HUES6 (cell line): ENCODE measurements around the gene HSPA8.
"Not testable (repeated sequence)": the region's sequence is repeated elsewhere in the genome, so short reads cannot be mapped to it uniquely, and the experiment has no call there.

Experiments
- H3K27ac ChIP-seq: 2 replicates; pipeline ENCODE4 v1.7.0; 2013; ENCODE audit warnings: low read depth, mild to moderate bottlenecking, low read length, inconsistent platforms
- H3K27me3 ChIP-seq: 2 replicates; pipeline ENCODE4 v1.6.1; 2013; ENCODE audit warnings: low read length; ENCODE audit not compliant: control insufficient read depth, insufficient read depth
- H3K36me3 ChIP-seq: 2 replicates; pipeline ENCODE4 v1.6.1; 2013; ENCODE audit warnings: low read length; ENCODE audit not compliant: control insufficient read depth, insufficient read depth
- H3K4me1 ChIP-seq: 2 replicates; pipeline ENCODE4 v1.6.1; 2013; ENCODE audit warnings: low read length; ENCODE audit not compliant: control insufficient read depth, insufficient read depth
- H3K4me3 ChIP-seq: 2 replicates; pipeline ENCODE4 v1.5.1; 2013; ENCODE audit warnings: low read depth, low read length
- H3K9ac ChIP-seq: one replicate; pipeline ENCODE4 v1.6.1; 2013; ENCODE audit warnings: mild to moderate bottlenecking, low read length
- H3K9me3 ChIP-seq: 2 replicates; pipeline ENCODE4 v1.6.1; 2013; ENCODE audit warnings: low read depth, low read length; ENCODE audit not compliant: control insufficient read depth, insufficient read depth

HSPA8 gene

GRCh38 chr11:123069908-123070821 lies 8.2 kb upstream of the HSPA8 start:
- Histone ChIP-seq H3K9ac (no peak overlapping the region), H3K4me3 (no peak overlapping the region), H3K36me3 (peaks cover 10% of the 10 kb centered on the region), H3K27ac (no peak overlapping the region), H3K27me3 (no peaks in the 10 kb centered on the region), H3K4me1 (peaks cover 27% of the 10 kb centered on the region), H3K9me3 (no peaks in the 10 kb centered on the region)

- Histone ChIP-seq H3K9me3 (no peaks in the 10 kb centered on the region), H3K9ac (no peak overlapping the region), H3K27ac (no peak overlapping the region), H3K27me3 (no peaks in the 10 kb centered on the region), H3K4me1 (peaks cover 24% of the 10 kb centered on the region), H3K4me3 (no peak overlapping the region), H3K36me3 (peaks cover 13% of the 10 kb centered on the region)
These were observed 3.7 kb upstream of the HSPA8 start for GRCh38 chr11:123065621-123066020.

GRCh38 chr11:123063826-123064657 lies 2.1 kb upstream of the HSPA8 start:
- Histone ChIP-seq H3K9ac (peak overlapping the region; percentile 100), H3K27ac (peak overlapping the region; percentile 100), H3K27me3 (no peaks in the 10 kb centered on the region), H3K4me1 (peaks cover 18% of the 10 kb centered on the region), H3K4me3 (peak overlapping the region; percentile 97), H3K36me3 (peaks cover 28% of the 10 kb centered on the region), H3K9me3 (no peaks in the 10 kb centered on the region)

- H3K27me3 ChIP-seq, result no peaks in the 10 kb centered on the region
- peak overlapping the region; percentile 100 for H3K27ac ChIP-seq
- peak overlapping the region; percentile 100 for H3K9ac ChIP-seq
- H3K9me3 ChIP-seq, result no peaks in the 10 kb centered on the region
- peaks cover 37% of the 10 kb centered on the region for H3K36me3 ChIP-seq
- H3K4me3 ChIP-seq, result peak overlapping the region; percentile 97
- H3K4me1 ChIP-seq, result peaks cover 18% of the 10 kb centered on the region
These were observed 1.2 kb upstream of the HSPA8 start for GRCh38 chr11:123062892-123063825.

GRCh38 chr11:123062158-123062891 lies 389 bp upstream of the HSPA8 start:
- no peaks in the 10 kb centered on the region for H3K27me3 ChIP-seq
- H3K4me1 ChIP-seq, result peaks cover 18% of the 10 kb centered on the region
- peaks cover 46% of the 10 kb centered on the region for H3K36me3 ChIP-seq
- no peaks in the 10 kb centered on the region for H3K9me3 ChIP-seq
- peak overlapping the region; percentile 100 for H3K27ac ChIP-seq
- peak overlapping the region; percentile 97 for H3K4me3 ChIP-seq
- H3K9ac ChIP-seq, result peak overlapping the region; percentile 100

- H3K9me3 ChIP-seq, result no peaks in the 10 kb centered on the region
- H3K4me3 ChIP-seq, result peak overlapping the region; percentile 97
- H3K36me3 ChIP-seq, result peaks cover 64% of the 10 kb centered on the region
- peaks cover 18% of the 10 kb centered on the region for H3K4me1 ChIP-seq
- H3K9ac ChIP-seq, result peak overlapping the region; percentile 100
- no peaks in the 10 kb centered on the region for H3K27me3 ChIP-seq
- peak overlapping the region; percentile 100 for H3K27ac ChIP-seq
These were observed 1.5 kb downstream of the HSPA8 start for GRCh38 chr11:123060277-123061000.

GRCh38 chr11:123059041-123059920 lies 2.7 kb downstream of the HSPA8 start:
- peaks cover 69% of the 10 kb centered on the region for H3K36me3 ChIP-seq
- not testable (repeated sequence) for H3K27ac ChIP-seq, H3K9me3 ChIP-seq, H3K27me3 ChIP-seq
- peak overlapping the region; percentile 7 for H3K9ac ChIP-seq
- peak overlapping the region; percentile 97 for H3K4me3 ChIP-seq
- peaks cover 16% of the 10 kb centered on the region for H3K4me1 ChIP-seq

GRCh38 chr11:123057661-123058305 lies 4.2 kb downstream of the HSPA8 start:
- Histone ChIP-seq H3K4me3 (no peak overlapping the region), H3K27ac (no peak overlapping the region), H3K9me3 (no peaks in the 10 kb centered on the region), H3K27me3 (no peaks in the 10 kb centered on the region), H3K4me1 (peaks cover 7% of the 10 kb centered on the region; the same call in 1 of the 2 replicates), H3K36me3 (peaks cover 77% of the 10 kb centered on the region), H3K9ac (no peak overlapping the region)
